ENCODE measurements around the gene NFYA.
A peak's percentile ranks its signal among the peaks of the same experiment; 100 is the strongest.

NFYA gene

DNA sequence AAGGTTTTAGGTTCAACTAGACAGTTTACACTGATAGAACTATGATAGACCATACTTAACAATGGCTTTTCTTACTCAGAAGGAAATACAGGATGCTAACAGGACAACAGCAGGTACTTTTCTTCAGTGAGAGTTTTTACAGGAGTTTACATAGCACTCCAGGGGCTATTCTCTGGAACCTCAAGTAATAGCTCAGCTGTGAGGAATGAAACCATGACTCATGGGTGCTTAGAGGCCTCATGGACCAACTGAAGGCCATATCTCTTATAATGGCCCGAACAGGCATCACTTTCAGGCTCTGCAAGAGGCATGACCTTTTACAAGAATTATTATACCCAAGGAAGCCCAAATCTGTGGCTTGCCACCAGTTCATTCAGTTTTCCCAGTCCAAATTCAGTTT is 49.6 kb downstream of the NFYA start:
- DNase-seq = no peak

- no peak for DNase-seq
These were observed 50.1 kb downstream of the NFYA start for GRCh38 chr6:41122918-41123317.

DNA sequence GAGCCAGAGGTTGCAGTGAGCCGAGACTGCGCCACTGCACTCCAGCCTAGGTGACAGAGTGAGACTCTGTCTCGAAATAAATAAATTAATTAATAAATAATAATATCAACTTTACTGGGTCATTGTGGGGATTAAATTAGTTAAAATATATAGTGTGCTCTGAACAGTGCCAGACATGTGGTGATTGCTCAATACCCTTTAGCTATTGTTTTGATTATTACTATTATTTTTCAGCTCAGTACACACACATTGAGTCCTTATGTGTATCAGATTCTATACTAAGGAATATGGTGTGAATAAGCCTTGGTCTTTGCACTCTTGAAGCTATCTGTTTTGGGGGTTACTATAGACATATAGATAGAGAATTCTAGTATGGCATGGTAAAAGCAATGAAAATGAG is 52.5 kb downstream of the NFYA start:
- DNase-seq = no peak

- DNase-seq = peak; percentile 87
These were observed 59.5 kb downstream of the NFYA start for GRCh38 chr6:41132254-41132653.

DNA sequence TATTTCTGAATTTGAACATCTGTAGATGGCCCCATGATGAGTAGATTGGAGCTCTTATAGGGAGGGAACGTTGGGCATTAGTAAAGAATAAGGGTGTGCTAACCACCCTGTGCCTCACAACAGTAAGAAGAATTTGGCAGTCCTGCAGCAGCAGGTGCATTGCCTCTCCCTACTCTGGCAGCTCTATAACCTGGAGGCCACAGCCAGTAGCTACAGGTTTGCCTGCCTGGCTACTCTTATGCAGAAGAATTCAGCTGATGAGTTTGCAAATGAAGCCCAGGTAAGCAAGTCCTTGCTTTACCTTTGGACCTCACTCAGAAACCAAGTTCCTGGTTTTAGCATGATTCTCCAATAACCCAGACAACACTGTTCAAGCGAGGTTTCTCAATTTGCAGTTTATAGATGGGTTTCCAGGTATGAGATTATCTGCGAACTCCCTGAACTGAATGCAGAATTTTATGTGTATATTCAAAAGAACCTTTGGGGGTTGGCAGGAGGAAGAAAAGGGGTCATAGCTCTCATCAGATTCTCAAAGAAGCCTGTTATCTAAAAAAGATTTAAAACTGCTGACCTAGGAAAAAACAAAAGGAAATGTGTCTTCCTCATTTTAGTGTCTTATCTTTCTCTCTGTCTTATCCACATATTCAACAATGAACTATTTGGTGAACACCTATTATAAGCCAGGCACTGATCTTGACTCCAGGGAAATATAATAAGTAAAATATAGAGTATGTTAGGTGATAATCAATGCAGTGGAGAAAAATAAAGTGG is 62.5 kb downstream of the NFYA start:
- DNase-seq = no peak

GRCh38 chr6:41136911-41137310 is 64.1 kb downstream of the NFYA start:
- DNase-seq = no peak

- DNase-seq = no peak
These were observed 75.1 kb downstream of the NFYA start for GRCh38 chr6:41147917-41148316.

Measured in NCI-H1105 (cell line).